HG03439 (cell line): Measurements from ENCODE around the gene MTHFD2.
"Not testable (repeated sequence)": the region's sequence is repeated elsewhere in the genome, so short reads cannot be mapped to it uniquely, and the experiment has no call there.

Experiments used
- ATAC-seq: cut with Tn5 transposase; IDR thresholded peaks from one replicate; pipeline ENCODE4 v1.9.1; 2021; ENCODE audit warnings: mild to moderate bottlenecking, moderate library complexity; ENCODE audit not compliant: unreplicated experiment

Gene MTHFD2

GRCh38 chr2:74194799-74195198, 3.6 kb upstream of the MTHFD2 start:
- no peak for ATAC-seq

GRCh38 chr2:74197049-74197448, 1.4 kb upstream of the MTHFD2 start:
- ATAC-seq, result no peak

GRCh38 chr2:74198023-74198460, 373 bp upstream of the MTHFD2 start:
- no peak for ATAC-seq

- no peak for ATAC-seq
Observed at GRCh38 chr2:74199275-74199701, 873 bp downstream of the MTHFD2 start.

GRCh38 chr2:74199871-74200305, 1.5 kb downstream of the MTHFD2 start:
- no peak for ATAC-seq

- no peak for ATAC-seq
Observed at GRCh38 chr2:74201196-74201595, 2.8 kb downstream of the MTHFD2 start.

- ATAC-seq, result no peak
Observed at GRCh38 chr2:74201596-74201995, 3.2 kb downstream of the MTHFD2 start.

GRCh38 chr2:74204436-74204835, 6.0 kb downstream of the MTHFD2 start:
- ATAC-seq, result no peak

GRCh38 chr2:74205113-74205512, 6.7 kb downstream of the MTHFD2 start:
- no peak for ATAC-seq

- peak; percentile 13 for ATAC-seq
Observed at GRCh38 chr2:74205596-74205995, 7.2 kb downstream of the MTHFD2 start.

GRCh38 chr2:74206180-74206688, 7.8 kb downstream of the MTHFD2 start:
- peak; percentile 63 for ATAC-seq

GRCh38 chr2:74212702-74213410, 14.4 kb downstream of the MTHFD2 start:
- ATAC-seq, result no peak

- not testable (repeated sequence) for ATAC-seq
Observed at GRCh38 chr2:74215771-74216170, 17.4 kb downstream of the MTHFD2 start.

GRCh38 chr2:74216642-74217041, 18.2 kb downstream of the MTHFD2 start:
- ATAC-seq, result no peak

- no peak for ATAC-seq
Observed at GRCh38 chr2:74219846-74220486, 21.6 kb downstream of the MTHFD2 start.

- ATAC-seq, result no peak
Observed at GRCh38 chr2:74221091-74221490, 22.7 kb downstream of the MTHFD2 start.

- ATAC-seq, result no peak
Observed at GRCh38 chr2:74221604-74222299, 23.3 kb downstream of the MTHFD2 start.

GRCh38 chr2:74222300-74222650, 23.9 kb downstream of the MTHFD2 start:
- no peak for ATAC-seq

GRCh38 chr2:74223941-74224770, 25.7 kb downstream of the MTHFD2 start:
- no peak for ATAC-seq

GRCh38 chr2:74225698-74226459, 27.5 kb downstream of the MTHFD2 start:
- ATAC-seq, result no peak
